T-helper 1 cell (primary cell): ENCODE results near the gene CARD9.
A peak's percentile ranks its signal among the peaks of the same experiment; 100 is the strongest.
"Not testable (repeated sequence)": the region's sequence is repeated elsewhere in the genome, so short reads cannot be mapped to it uniquely, and the experiment has no call there.

Experiments
- DNase-seq, 5 donors: peaks; one replicate each; pipeline ENCODE4 v3.0.0-alpha.2; 2012 to 2020

The CARD9 gene

GRCh38 chr9:136333045-136333444 lies 40.4 kb downstream of the CARD9 start:
- no peak for DNase-seq

GRCh38 chr9:136332482-136332983 lies 40.9 kb downstream of the CARD9 start:
- DNase-seq, result no peak

GRCh38 chr9:136331556-136332481 lies 41.6 kb downstream of the CARD9 start:
- no peak for DNase-seq

GRCh38 chr9:136331030-136331429 lies 42.4 kb downstream of the CARD9 start:
- DNase-seq, result no peak

GRCh38 chr9:136330406-136330990 lies 43.0 kb downstream of the CARD9 start:
- DNase-seq, result no peak

- DNase-seq, result no peak
Measured at GRCh38 chr9:136329636-136330405, 43.6 kb downstream of the CARD9 start.

GRCh38 chr9:136329211-136329627 lies 44.2 kb downstream of the CARD9 start:
- DNase-seq, result no peak

GRCh38 chr9:136328622-136329041 lies 44.8 kb downstream of the CARD9 start:
- DNase-seq, result no peak

- DNase-seq, result no peak
Measured at GRCh38 chr9:136328011-136328621, 45.4 kb downstream of the CARD9 start.

GRCh38 chr9:136327304-136327974 lies 46.0 kb downstream of the CARD9 start, which contains the start of gene GPSM1:
Gene GPSM1 (plus strand): TSS chr9:136327539. CDS start chr9:136327696, 157 bp downstream.
- peak in 1 of 5 donors; percentile 40 for DNase-seq

GRCh38 chr9:136326761-136327303 lies 46.6 kb downstream of the CARD9 start:
- no peak for DNase-seq

GRCh38 chr9:136326061-136326760 lies 47.3 kb downstream of the CARD9 start:
- DNase-seq, result no peak

GRCh38 chr9:136325358-136325757 lies 48.1 kb downstream of the CARD9 start:
- DNase-seq, result no peak

- no peak for DNase-seq
Measured at GRCh38 chr9:136324501-136325300, 48.8 kb downstream of the CARD9 start.

- DNase-seq, result no peak
Measured at GRCh38 chr9:136323371-136323789, 50.1 kb downstream of the CARD9 start.

- DNase-seq, result no peak
Measured at GRCh38 chr9:136322756-136323330, 50.6 kb downstream of the CARD9 start.

GRCh38 chr9:136321561-136321960 lies 51.9 kb downstream of the CARD9 start:
- DNase-seq, result no peak

GRCh38 chr9:136320972-136321371 lies 52.5 kb downstream of the CARD9 start:
- DNase-seq, result not testable (repeated sequence)

- not testable (repeated sequence) for DNase-seq
Measured at GRCh38 chr9:136319955-136320354, 53.5 kb downstream of the CARD9 start.

- not testable (repeated sequence) for DNase-seq
Measured at GRCh38 chr9:136319244-136319643, 54.2 kb downstream of the CARD9 start.
